Muscle of back (tissue), 11 donors: ENCODE results near the gene TIMM44. TPM values are rescaled to one million over a fixed set of nuclear protein-coding genes. Genes with fewer than 3 reads are reported as not detected.
"Not testable (repeated sequence)": the region's sequence is repeated elsewhere in the genome, so short reads cannot be mapped to it uniquely, and the experiment has no call there.

Source experiments
- DNase-seq, 3 donors: peaks; one replicate each; pipeline versions ENCODE4 v3.0.0 to v3.0.0-alpha.2; 2013
- polyA plus RNA-seq, 10 donors: library from polyadenylated mRNA; unstranded; fragments of 120-200 nt; gene quantifications; one replicate each; pipeline ENCODE4 v1.2.1, GENCODE V29; 2013; ENCODE audit not compliant: insufficient read length in 10 of 10

Gene TIMM44
- polyA plus RNA-seq, 10 donors: 34.7 to 49.3 (median 45.3) TPM

GRCh38 chr19:7903244-7904073, 40.0 kb downstream of the TIMM44 start, which contains the start of gene MAP2K7:
TSS of gene MAP2K7 (plus strand) at chr19:7903877. CDS start at chr19:7903945, 68 bp downstream.
- DNase-seq: peak; percentile 99 to 100 (median 100)

GRCh38 chr19:7902796-7903243, 40.6 kb downstream of the TIMM44 start:
- no peak for DNase-seq

DNA sequence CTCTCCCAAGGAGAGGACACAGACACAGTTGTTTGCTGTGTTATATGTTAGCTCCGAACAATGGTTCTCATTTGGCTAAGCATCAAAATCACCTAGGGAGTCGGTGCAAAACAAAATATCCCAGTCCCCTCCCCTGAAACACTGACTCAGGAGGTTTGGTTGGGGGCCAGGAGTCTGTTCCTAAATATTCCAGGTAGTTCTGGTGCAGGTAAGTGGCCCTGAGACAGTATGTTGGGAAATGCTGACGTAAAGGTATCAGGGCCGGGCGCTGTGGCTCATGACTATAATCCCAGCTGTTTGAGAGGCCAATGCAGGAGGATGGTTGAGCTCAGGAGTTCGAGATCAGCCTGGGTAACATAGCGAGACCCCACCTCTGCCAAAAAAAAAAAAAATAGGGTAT, 42.1 kb downstream of the TIMM44 start:
- no peak for DNase-seq

DNA sequence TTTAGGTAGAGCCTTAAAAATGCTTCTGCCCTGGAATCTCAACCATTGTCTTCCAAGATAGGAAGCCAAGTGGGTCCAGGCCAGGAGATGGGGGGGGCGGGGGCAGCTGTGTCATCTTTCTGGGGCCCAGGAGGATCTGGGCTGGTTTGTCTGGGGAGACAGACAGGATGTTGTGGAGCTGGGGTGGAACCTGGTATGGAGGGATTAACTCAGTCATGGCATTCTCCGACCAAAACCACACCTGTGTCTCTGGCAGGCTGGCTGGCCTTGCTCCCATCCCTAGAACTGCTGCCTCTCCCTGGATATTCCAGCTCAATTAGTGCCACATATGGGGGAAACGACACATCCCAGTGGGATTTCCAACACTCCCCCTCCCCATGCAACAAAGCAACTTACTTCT, 42.5 kb downstream of the TIMM44 start:
- DNase-seq: no peak

GRCh38 chr19:7900401-7900870, 43.0 kb downstream of the TIMM44 start:
- peak in 1 of 3 donors; percentile 15 for DNase-seq

DNA sequence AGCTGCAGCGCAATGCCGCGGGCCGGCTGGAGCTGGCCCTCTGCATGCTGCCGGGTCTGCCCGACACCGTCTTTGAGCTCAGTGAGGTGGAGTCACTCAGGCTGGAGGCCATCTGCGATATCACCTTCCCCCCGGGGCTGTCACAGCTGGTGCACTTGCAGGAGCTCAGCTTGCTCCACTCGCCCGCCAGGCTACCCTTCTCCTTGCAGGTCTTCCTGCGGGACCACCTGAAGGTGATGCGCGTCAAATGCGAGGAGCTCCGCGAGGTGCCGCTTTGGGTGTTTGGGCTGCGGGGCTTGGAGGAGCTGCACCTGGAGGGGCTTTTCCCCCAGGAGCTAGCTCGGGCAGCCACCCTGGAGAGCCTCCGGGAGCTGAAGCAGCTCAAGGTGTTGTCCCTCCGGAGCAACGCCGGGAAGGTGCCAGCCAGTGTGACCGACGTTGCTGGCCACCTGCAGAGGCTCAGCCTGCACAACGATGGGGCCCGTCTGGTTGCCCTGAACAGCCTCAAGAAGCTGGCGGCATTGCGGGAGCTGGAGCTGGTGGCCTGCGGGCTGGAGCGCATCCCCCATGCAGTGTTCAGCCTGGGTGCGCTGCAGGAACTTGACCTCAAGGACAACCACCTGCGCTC, 43.6 kb downstream of the TIMM44 start:
- DNase-seq: no peak

- no peak for DNase-seq
Measured at GRCh38 chr19:7898967-7899366, 44.5 kb downstream of the TIMM44 start.

DNA sequence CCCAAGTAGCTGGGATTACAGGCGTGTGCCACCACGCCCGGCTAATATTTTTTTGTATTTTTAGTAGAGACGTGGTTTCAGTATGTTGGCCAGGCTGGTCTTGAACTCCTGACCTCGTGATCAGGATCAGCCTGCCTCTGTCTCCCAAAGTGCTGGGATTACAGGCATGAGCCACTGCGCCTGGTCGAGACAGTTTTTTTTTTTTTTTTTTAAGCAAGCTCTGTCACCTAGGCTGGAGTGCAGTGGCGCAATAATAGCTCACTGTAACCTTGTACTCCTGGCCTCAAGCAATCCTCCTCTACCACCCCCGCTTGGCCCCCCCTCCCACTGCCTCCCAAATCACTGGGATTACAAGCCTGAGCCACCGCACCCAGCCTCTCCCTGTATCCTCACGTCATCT, 46.2 kb downstream of the TIMM44 start:
- no peak for DNase-seq

GRCh38 chr19:7895565-7895964, 47.9 kb downstream of the TIMM44 start:
- no peak for DNase-seq

DNA sequence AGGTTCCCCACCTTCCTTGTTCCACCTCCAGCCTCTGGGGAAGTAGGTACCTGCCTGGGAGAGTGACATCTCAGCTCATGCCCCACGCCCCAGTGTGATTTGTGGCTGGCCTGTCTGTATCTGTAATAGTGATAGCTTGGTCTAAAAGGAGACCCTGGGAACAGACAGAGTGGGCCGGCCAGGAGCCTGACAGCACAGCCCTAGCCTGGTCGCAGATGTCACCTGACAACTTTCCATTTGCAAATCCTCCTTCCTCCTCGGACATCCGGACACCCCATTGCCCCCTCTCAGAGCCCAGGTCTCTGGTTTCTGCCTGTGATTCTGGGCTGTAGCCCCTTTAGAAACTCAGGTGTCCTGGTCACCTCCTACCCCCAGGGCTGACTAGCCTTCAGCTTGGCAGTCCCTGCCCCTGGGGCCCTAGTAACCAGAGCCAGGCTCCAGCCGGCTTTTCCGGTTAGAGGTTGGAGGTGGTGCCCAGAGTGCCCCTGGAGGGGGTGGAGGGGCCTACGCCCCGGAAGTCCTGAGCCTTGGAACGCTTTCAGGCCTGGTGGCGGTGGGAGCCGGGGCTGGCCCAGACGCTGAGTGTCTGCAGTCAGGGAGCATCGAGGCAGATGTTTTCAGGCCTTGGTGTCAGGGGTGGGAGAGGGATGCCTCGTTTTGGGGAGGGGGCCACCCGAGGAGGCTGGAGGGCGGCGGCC, 48.7 kb downstream of the TIMM44 start:
- DNase-seq: no peak

DNA sequence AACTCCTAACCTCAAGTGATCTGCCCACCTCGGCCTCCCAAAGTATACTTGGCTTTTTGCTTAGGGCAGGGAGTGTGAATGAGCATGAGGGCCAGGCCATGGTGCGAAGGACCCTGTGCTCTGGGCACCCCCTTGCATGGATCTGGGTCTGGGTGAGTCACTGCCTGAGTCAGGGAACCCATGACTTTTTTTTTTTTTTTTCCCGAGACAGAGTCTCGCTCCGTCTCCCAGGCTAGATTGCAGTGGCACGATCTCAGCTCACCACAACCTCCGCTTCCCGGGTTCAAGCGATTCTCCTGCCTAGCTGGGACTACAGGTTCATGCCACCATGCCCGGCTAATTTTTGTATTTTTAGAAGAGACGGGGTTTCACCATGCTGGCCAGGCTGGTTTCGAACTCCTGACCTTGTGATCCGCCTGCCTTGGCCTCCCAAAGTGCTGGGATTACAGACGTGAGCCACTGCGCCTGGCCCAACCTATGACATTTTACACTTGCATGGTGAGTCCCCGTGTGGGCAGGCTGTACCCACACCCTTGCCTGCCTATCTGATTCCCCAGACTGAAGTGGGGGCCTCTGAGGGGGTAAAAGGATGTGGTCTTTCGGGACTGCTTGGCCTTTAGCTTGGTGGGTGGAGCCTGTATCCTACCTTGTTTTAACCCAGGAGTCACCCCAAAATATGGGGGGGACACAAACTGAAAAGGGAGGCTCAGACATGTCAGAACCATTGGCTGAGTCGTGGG, 49.9 kb downstream of the TIMM44 start:
- DNase-seq: not testable (repeated sequence)

- DNase-seq: no peak
Measured at GRCh38 chr19:7888826-7889217, 54.6 kb downstream of the TIMM44 start.

DNA sequence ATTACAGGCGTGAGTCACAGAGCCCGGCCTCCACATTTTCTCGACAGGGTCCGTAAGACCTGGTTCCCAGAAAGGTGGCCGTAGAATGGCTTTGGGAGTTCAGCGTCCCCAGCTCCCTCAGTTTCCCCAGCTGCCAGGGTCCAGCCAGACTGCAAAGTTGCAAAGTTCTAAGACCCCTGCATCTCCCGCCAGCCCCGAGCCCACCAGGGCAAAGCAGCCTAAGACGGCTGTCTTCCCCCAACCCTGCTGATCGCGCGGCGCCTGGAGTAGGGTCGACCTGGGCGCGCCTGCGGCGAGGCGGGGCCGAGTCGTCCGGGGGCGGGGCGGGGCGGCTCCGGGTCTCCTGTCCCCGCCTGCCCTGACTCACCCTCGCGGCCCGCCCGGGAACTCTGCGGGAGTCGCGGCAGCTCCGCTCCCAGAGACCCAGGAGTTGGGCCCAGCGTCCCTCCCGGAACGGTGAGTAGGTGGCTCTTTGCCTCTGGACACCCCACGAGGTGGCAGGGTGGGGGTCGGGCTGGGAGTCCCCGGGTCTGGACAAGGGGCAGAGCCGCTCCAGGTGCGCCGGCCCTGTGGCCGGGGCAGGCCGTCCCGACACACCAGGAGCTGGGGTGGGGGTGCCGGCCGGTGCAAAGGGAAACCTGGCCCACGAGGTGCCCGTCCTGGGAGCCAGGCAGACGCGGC, 55.2 kb downstream of the TIMM44 start, which contains the start of gene LRRC8E:
Gene LRRC8E, plus strand, starts transcription at position 366 of the 681 bp plus-strand sequence. CDS start 7,094 bp downstream, outside the sequence.
- peak in 2 of 3 donors; percentile 23 to 30 for DNase-seq

- DNase-seq: no peak
Measured at GRCh38 chr19:7887408-7888144, 55.9 kb downstream of the TIMM44 start.

DNA sequence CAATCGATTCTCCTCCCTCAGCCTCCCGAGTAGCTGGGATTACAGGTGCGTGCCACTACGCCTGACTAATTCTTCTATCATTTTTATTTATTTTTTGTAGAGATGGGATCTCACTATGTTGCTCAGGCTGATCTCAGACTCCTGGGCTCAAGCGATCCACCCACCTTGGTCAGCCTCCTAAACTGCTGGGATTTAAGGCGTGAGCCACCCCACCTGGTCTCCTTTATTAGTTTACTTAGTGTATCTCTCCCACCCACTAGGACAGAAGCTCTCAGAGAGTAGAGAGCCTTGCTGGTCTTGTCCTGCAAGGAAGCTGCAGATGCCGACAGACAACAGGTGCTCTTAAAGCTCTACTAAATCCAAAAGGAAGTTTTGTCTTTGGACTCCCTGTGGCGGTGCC, 57.6 kb downstream of the TIMM44 start:
- DNase-seq: no peak

DNA sequence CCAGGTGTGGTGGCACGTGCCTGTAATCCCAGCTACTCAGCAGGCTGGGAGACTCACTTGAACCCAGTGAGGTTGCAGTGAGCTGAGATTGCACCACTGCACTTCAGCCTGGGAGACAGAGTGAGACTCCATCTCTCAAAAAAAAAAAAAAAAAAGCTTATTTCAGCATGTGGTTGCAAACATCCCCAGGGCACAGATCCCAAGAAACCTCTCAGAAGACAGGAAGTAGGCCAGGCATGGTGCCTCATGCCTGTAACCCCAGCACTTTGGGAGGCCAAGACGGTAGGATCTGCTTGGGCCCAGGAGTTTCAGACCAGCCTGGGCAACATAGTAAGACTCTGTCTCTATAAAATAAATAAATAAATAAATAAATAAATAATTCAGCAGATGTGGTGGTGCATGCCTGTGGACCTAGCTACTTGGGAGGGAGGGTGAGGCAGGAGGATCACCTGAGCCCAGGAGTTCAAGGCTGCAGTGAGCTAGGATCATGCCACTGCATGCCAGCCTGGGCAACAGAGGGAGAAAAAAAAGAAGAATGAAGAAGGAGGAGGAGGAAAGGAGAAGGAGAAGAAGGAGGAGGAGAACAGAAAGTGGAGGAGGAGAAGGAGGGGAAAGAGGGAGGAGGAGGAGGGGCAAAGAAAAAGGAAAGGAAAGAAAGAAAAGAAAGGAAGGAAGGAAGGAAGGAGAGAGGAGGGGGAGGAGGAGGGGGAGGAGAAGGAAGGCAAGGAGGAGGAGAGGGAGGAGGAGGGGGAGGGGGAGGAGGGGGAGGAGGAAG, 59.5 kb downstream of the TIMM44 start:
- no peak for DNase-seq

DNA sequence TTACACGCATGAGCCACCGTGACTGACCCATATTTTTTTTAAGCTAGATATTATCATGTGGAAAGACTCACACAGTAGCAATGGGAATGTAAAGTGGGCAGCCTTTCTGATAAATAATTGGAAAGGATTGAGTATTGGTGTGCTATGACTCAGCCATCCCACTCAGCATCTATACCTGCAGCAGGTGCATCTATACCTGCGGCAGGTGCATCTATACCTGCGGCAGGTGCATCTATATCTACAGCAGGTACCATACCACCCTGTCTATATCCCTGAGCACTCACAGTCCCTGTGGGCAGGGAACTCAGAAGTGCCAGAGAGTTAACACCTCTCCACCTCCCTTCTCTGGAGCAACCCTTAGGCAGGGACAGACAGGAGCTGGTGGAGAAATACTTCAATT, 60.4 kb downstream of the TIMM44 start:
- DNase-seq: no peak

GRCh38 chr19:7881910-7882309, 61.6 kb downstream of the TIMM44 start:
- DNase-seq: no peak

- no peak for DNase-seq
Measured at GRCh38 chr19:7879836-7880235, 63.6 kb downstream of the TIMM44 start.
